ENCODE data around the gene HCST. TPM values are rescaled to one million over a fixed set of nuclear protein-coding genes. Genes with fewer than 3 reads are reported as not detected.

HCST gene
- total and polyA plus RNA-seq, 4 donors = 2.0 to 13.3 (median 3.8) TPM

GRCh38 chr19:35911173-35911572 is 8.8 kb downstream of the HCST start:
- Histone ChIP-seq H3K36me3 (ENCODE audit: control insufficient read depth in 4 of 4, insufficient read depth in 3 of 4, low read depth in 1 of 4, low read length in 3 of 4) (no peaks in the 10 kb centered on the region), H3K27me3 (ENCODE audit: control insufficient read depth in 4 of 4, insufficient read depth in 4 of 4, low read length in 3 of 4) (no peaks in the 10 kb centered on the region), H3K27ac (ENCODE audit: low read depth in 1 of 2, low read length in 2 of 2) (no peak overlapping the region), H3K4me1 (ENCODE audit: control insufficient read depth in 4 of 4, insufficient read depth in 4 of 4, low read length in 3 of 4) (no peaks in the 10 kb centered on the region), H3K9ac (ENCODE audit: low read depth in 1 of 2, low read length in 2 of 2) (no peak overlapping the region), H3K9me3 (ENCODE audit: control insufficient read depth in 4 of 4, low read length in 3 of 4) (no peaks in the 10 kb centered on the region), H3K4me3 (ENCODE audit: low read depth in 1 of 3, low read length in 3 of 3) (no peak overlapping the region)
- no peak for DNase-seq (ENCODE audit: low spot score)
- TF ChIP-seq FOXA2 (IDR thresholded peaks at IDR 0.05) = no peak
- no peak for TF ChIP-seq TAF1 (conservative IDR thresholded peaks at IDR 0.05)
- TF ChIP-seq HNF4G (IDR thresholded peaks at IDR 0.05) = no peak
- TF ChIP-seq JUND (IDR thresholded peaks at IDR 0.05) = no peak
- TF ChIP-seq REST (IDR thresholded peaks at IDR 0.05) = no peak
- TF ChIP-seq GABPA (IDR thresholded peaks at IDR 0.05 in 1 of 2, conservative IDR thresholded peaks at IDR 0.05 in 1 of 2) = no peak
- TF ChIP-seq SP1 (IDR thresholded peaks at IDR 0.05) = no peak
- TF ChIP-seq EGR1 (IDR thresholded peaks at IDR 0.05; ENCODE audit: low read depth in 2 of 2) = no peak
- no peak for TF ChIP-seq YY1 (IDR thresholded peaks at IDR 0.05)
- TF ChIP-seq MAX (IDR thresholded peaks at IDR 0.05) = no peak
- TF ChIP-seq RXRA (IDR thresholded peaks at IDR 0.05) = no peak
- TF ChIP-seq, protein P1, sequence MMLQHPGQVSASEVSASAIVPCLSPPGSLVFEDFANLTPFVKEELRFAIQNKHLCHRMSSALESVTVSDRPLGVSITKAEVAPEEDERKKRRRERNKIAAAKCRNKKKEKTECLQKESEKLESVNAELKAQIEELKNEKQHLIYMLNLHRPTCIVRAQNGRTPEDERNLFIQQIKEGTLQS (IDR thresholded peaks at IDR 0.05) = no peak
- no peak for TF ChIP-seq NR2F2 (IDR thresholded peaks at IDR 0.05)
- TF ChIP-seq, protein P2, sequence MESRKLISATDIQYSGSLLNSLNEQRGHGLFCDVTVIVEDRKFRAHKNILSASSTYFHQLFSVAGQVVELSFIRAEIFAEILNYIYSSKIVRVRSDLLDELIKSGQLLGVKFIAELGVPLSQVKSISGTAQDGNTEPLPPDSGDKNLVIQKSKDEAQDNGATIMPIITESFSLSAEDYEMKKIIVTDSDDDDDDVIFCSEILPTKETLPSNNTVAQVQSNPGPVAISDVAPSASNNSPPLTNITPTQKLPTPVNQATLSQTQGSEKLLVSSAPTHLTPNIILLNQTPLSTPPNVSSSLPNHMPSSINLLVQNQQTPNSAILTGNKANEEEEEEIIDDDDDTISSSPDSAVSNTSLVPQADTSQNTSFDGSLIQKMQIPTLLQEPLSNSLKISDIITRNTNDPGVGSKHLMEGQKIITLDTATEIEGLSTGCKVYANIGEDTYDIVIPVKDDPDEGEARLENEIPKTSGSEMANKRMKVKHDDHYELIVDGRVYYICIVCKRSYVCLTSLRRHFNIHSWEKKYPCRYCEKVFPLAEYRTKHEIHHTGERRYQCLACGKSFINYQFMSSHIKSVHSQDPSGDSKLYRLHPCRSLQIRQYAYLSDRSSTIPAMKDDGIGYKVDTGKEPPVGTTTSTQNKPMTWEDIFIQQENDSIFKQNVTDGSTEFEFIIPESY (IDR thresholded peaks at IDR 0.05) = no peak
- TF ChIP-seq RAD21 (IDR thresholded peaks at IDR 0.05) = no peak
- WGBS = 75% methylated on average over 3 of the region's 3 CpGs

DNA sequence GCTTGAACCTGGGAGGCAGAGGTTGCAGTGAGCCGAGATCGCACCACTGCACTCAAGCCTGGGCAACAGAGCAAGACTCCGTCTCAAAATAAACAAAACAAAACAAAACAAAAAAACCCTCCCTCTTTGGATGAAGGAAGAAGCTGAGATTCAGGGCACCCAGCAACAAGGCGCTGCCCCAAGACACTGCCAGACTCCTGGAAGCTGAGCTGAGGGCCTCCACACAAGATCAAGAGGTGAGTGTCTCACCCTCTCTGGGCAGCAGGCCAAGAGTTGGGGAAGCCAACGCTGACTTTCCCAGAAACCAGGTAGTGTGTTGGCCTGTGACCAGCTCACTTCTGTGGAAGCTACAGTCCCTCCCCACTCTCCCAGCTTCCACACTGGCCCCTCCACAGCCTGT is 9.5 kb downstream of the HCST start:
- Histone ChIP-seq H3K9ac (ENCODE audit: low read depth in 1 of 2, low read length in 2 of 2) (no peak overlapping the region), H3K4me1 (ENCODE audit: control insufficient read depth in 4 of 4, insufficient read depth in 4 of 4, low read length in 3 of 4) (no peaks in the 10 kb centered on the region), H3K27me3 (ENCODE audit: control insufficient read depth in 4 of 4, insufficient read depth in 4 of 4, low read length in 3 of 4) (no peaks in the 10 kb centered on the region), H3K36me3 (ENCODE audit: control insufficient read depth in 4 of 4, insufficient read depth in 3 of 4, low read depth in 1 of 4, low read length in 3 of 4) (no peaks in the 10 kb centered on the region), H3K27ac (ENCODE audit: low read depth in 1 of 2, low read length in 2 of 2) (no peak overlapping the region), H3K4me3 (ENCODE audit: low read depth in 1 of 3, low read length in 3 of 3) (no peak overlapping the region), H3K9me3 (ENCODE audit: control insufficient read depth in 4 of 4, low read length in 3 of 4) (no peaks in the 10 kb centered on the region)
- no peak for DNase-seq (ENCODE audit: low spot score)
- WGBS = 63% methylated on average over 5 of the region's 5 CpGs
- TF ChIP-seq REST (IDR thresholded peaks at IDR 0.05) (no peak), YY1 (IDR thresholded peaks at IDR 0.05) (no peak), TAF1 (conservative IDR thresholded peaks at IDR 0.05) (no peak), MAX (IDR thresholded peaks at IDR 0.05) (no peak), RAD21 (IDR thresholded peaks at IDR 0.05) (no peak), CTCF (IDR thresholded peaks at IDR 0.05; ENCODE audit: low read depth, low read length, missing input control) (no peak), HNF4A (conservative IDR thresholded peaks at IDR 0.05) (no peak), SP1 (IDR thresholded peaks at IDR 0.05) (no peak), JUND (IDR thresholded peaks at IDR 0.05) (no peak), FOXA1 (IDR thresholded peaks at IDR 0.05) (no peak), NR2F2 (IDR thresholded peaks at IDR 0.05) (no peak), HNF4G (IDR thresholded peaks at IDR 0.05) (no peak)
- TF ChIP-seq, protein P2 (IDR thresholded peaks at IDR 0.05) = no peak
